Colonic mucosa (tissue), 4 donors: ENCODE data around the gene SPARC. TPM values are rescaled to one million over a fixed set of nuclear protein-coding genes. Genes with fewer than 3 reads are reported as not detected.

Experiments
- DNase-seq: peaks from one replicate; pipeline ENCODE4 v3.0.0-alpha.2; 2020
- H3K27ac ChIP-seq: fragments of 200-600 bp; one replicate; pipeline ENCODE4 v1.8.0; 2021
- H3K27me3 ChIP-seq: fragments of 200-600 bp; one replicate; pipeline ENCODE4 v1.8.0; 2021
- H3K36me3 ChIP-seq: fragments of 200-600 bp; one replicate; pipeline ENCODE4 v1.8.0; 2021
- H3K4me1 ChIP-seq: fragments of 200-600 bp; one replicate; pipeline ENCODE4 v1.8.0; 2021; ENCODE audit warnings: mild to moderate bottlenecking
- H3K4me3 ChIP-seq: fragments of 200-600 bp; one replicate; pipeline ENCODE4 v1.8.0; 2021
- H3K9ac ChIP-seq, 2 donors: one replicate each; pipeline ENCODE4 v1.7.0; 2013; ENCODE audit warnings: control low read depth in 2 of 2, low read depth in 2 of 2, low read length in 2 of 2
- H3K9me3 ChIP-seq: fragments of 200-600 bp; one replicate; pipeline ENCODE4 v1.8.0; 2021
- intact Hi-C: fragments of 100-400 bp; cut with DNase I; formaldehyde crosslinking; loops from one replicate; pipeline ENCODE4 v1.14.1; 2022
- total RNA-seq, 2 donors: library from RNA; stranded (reverse); fragmentation: NEBNext Ultra II Directional in 1 of 2; extraction: Animal tissue kit (Norgen Biotek cat#: 25700) in 1 of 2; gene quantifications; one replicate each; pipeline ENCODE4 v1.2.1, GENCODE V29; 2021
- TF ChIP-seq, protein P1 (sequence below): fragments of 200-600 bp; IDR thresholded peaks from one replicate; pipeline ENCODE4 v1.8.0; 2022; ENCODE audit warnings: antibody characterized with exemption, mild to moderate bottlenecking
- donor health status: healthy.
- donor health status: DM: no; HTN: no; CAD: no.
- donor health status: DM: no; HTN: no; CAD: no.

SPARC gene
- total RNA-seq, 2 donors from 2014 or later, result 107 to 258 TPM

DNA sequence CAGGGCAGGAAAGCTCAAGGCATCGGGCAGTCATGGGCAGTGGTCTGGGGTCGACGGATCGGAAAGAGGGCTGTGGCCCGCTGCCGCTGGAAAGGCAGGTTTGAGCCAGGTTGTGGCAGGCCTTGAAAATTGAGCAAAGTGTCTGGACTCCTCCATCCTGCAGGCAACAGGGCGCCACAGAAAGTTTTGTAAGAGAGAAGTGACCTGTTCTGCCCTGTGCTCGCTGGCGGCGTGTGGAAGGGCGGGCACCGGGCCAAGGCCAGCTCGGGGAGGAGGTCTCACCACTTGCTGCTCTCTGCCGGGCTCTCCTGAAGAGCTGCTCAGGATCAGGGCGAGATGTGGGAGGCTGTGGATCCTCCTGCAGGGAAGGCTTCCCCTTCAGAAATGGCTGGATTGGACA is 54.2 kb downstream of the SPARC start:
- Histone ChIP-seq H3K27me3 (no peaks in the 10 kb centered on the region), H3K4me1 (no peaks in the 10 kb centered on the region)

DNA sequence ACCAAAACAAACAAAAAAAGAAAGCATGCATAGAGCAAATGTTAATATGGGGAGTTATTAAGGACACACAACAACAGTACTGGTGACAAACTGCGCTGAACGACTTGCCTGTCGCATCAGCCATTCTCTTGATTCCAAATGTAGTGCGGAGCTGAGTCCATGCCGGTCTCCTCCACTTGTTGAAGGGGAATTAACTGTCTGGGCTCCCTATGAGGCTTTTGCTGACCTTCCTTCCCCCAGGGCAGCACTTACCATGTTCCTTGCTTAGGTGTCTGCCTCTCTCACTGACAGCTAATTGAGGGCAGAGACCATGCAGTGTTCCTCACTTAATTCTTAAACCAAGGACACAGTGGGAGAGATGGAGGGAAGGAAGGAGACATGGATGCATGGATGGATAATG is 54.8 kb downstream of the SPARC start:
- Histone ChIP-seq H3K27me3 (no peaks in the 10 kb centered on the region), H3K36me3 (no peaks in the 10 kb centered on the region), H3K27ac (no peak overlapping the region), H3K4me1 (no peaks in the 10 kb centered on the region), H3K4me3 (no peak overlapping the region), H3K9ac (no peak overlapping the region), H3K9me3 (no peaks in the 10 kb centered on the region)
- intact Hi-C loops, result no loop called here
- TF ChIP-seq, protein P1, sequence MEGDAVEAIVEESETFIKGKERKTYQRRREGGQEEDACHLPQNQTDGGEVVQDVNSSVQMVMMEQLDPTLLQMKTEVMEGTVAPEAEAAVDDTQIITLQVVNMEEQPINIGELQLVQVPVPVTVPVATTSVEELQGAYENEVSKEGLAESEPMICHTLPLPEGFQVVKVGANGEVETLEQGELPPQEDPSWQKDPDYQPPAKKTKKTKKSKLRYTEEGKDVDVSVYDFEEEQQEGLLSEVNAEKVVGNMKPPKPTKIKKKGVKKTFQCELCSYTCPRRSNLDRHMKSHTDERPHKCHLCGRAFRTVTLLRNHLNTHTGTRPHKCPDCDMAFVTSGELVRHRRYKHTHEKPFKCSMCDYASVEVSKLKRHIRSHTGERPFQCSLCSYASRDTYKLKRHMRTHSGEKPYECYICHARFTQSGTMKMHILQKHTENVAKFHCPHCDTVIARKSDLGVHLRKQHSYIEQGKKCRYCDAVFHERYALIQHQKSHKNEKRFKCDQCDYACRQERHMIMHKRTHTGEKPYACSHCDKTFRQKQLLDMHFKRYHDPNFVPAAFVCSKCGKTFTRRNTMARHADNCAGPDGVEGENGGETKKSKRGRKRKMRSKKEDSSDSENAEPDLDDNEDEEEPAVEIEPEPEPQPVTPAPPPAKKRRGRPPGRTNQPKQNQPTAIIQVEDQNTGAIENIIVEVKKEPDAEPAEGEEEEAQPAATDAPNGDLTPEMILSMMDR, result no peak
- no peak for DNase-seq

More for the DNA sequence above, 54.2 kb downstream of the SPARC start:
- H3K36me3 ChIP-seq, result no peaks in the 10 kb centered on the region
- no peaks in the 10 kb centered on the region for H3K9me3 ChIP-seq
- no peak overlapping the region for H3K4me3 ChIP-seq
- intact Hi-C loops, result no loop called here
- no peak overlapping the region for H3K9ac ChIP-seq
- no peak for DNase-seq
- no peak overlapping the region for H3K27ac ChIP-seq
- TF ChIP-seq, protein P1, result no peak

DNA sequence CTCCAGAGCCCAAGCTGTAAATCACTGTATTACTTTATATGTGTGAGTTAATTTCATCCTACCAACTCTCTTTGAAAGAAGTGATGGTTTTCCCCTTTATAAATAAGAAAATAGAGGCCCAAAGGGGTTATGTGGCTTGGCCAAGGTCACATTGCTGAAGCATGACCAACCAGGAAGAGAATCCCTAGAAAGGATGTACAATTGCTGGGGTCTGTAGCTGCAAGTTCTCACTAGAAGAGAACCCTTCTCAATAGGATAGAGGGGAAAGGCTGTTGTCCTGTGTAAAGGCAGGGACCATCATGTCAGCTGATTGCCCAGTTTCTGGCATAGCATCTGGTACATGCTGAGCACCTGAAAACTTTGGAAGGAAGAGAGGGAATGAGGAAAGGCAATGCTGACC is 56.6 kb downstream of the SPARC start:
- H3K36me3 ChIP-seq, result no peaks in the 10 kb centered on the region
- H3K9me3 ChIP-seq, result no peaks in the 10 kb centered on the region
- intact Hi-C loops, result no loop called here
- no peak overlapping the region for H3K27ac ChIP-seq
- DNase-seq, result no peak
- H3K27me3 ChIP-seq, result no peaks in the 10 kb centered on the region
- H3K4me1 ChIP-seq, result no peaks in the 10 kb centered on the region
- TF ChIP-seq, protein P1, result no peak
- no peak overlapping the region for H3K4me3 ChIP-seq
- H3K9ac ChIP-seq, result no peak overlapping the region

DNA sequence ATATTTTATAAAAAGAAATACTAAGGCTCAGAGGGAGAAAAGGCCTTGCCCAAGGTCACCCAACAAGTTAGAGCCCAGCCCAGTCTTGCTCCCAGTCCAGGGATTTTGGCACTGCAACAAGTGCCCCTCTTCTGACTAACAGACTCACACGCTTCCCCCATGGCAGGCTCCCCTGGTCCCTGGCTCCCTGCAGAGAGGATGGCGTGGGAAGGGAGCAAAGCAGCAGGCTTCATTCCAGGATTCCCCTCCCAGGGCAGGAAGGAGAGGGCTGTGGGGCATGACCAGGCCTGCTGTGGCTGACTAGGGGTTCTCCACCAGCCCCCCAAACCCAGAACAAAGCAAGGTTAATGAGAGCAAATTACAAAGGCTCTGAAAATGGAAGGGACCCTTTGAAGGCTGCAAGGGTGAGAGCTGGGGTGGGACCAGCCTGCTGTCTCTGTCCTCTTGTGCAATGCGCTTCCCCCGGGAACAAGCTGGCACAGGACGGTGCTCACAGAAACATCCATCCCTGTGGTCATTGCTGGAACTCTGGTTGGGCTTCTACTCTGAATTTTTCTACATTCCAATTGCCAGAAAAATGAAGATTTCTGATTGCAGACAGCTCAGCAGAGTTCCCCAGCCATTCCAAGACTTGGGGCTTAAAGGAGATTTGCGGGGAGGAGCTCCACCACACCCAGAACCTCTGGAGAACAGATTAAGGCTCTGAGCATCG is 58.4 kb downstream of the SPARC start:
- Histone ChIP-seq H3K27me3 (no peaks in the 10 kb centered on the region), H3K9ac (no peak overlapping the region), H3K4me1 (no peaks in the 10 kb centered on the region), H3K9me3 (no peaks in the 10 kb centered on the region), H3K4me3 (no peak overlapping the region), H3K36me3 (no peaks in the 10 kb centered on the region), H3K27ac (no peak overlapping the region)
- TF ChIP-seq, protein P1, result no peak
- intact Hi-C loops, result no loop called here
- no peak for DNase-seq

DNA sequence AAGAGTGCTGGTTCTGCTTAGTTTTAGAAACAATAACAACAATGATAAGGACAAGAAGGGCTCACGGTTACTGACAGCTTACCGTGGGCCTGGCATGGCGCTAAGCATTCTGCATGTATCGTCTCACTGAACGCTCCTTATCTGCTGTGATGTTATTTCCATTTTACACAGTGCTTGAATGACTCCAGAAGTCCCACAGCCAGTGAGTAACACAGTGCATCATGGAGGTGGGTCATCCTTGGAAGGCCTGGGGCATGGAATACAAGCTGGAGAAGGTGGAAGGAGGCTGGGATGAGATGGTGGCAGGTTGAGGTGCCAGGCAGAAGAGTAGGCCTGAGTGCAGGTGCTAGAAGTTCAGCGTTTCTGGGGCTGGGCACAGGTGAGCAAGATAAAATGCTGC is 59.1 kb downstream of the SPARC start:
- H3K4me3 ChIP-seq, result no peak overlapping the region
- H3K27me3 ChIP-seq, result no peaks in the 10 kb centered on the region
- intact Hi-C loops, result no loop called here
- no peaks in the 10 kb centered on the region for H3K36me3 ChIP-seq
- no peaks in the 10 kb centered on the region for H3K4me1 ChIP-seq
- H3K9me3 ChIP-seq, result no peaks in the 10 kb centered on the region
- TF ChIP-seq, protein P1, result no peak
- H3K27ac ChIP-seq, result no peak overlapping the region
- H3K9ac ChIP-seq, result no peak overlapping the region
- no peak for DNase-seq
